Keratinocyte (primary cell): ENCODE results near the gene FMN2. TPM values are rescaled to one million over a fixed set of nuclear protein-coding genes. Genes with fewer than 3 reads are reported as not detected.

Experiments
- DNase-seq: peaks from one replicate; pipeline ENCODE4 v3.0.0-alpha.2; 2011; ENCODE audit warnings: low read depth, missing footprints, low spot score
- FAIRE-seq: peaks from 2 replicates; lab custom pipeline; 2011; peaks lifted over from hg19 to GRCh38; lab: Jason Lieb, UNC
- H2AFZ ChIP-seq: 2 replicates; pipeline ENCODE4 v1.6.0; 2012; ENCODE audit warnings: low read length, control low read depth, inconsistent platforms; ENCODE audit not compliant: control insufficient read depth
- H3K27ac ChIP-seq: 2 replicates; pipeline ENCODE4 v1.5.1; 2011; ENCODE audit warnings: low read length; ENCODE audit not compliant: control insufficient read depth, insufficient read depth
- H3K27me3 ChIP-seq: 3 replicates; pipeline ENCODE4 v1.6.0; 2011; ENCODE audit warnings: low read length; ENCODE audit not compliant: control insufficient read depth, insufficient read depth; ENCODE audit errors: extremely low read depth
- H3K36me3 ChIP-seq, 2 experiments: 2 replicates in 1 of 2; 3 replicates in 1 of 2; pipeline ENCODE4 v1.5.1; 2011; ENCODE audit warnings: low read length in 2 of 2, mild to moderate bottlenecking in 1 of 2; ENCODE audit not compliant: control insufficient read depth in 2 of 2, insufficient read depth in 2 of 2; ENCODE audit errors: extremely low read depth in 1 of 2
- H3K4me1 ChIP-seq: 3 replicates; pipeline ENCODE4 v1.5.1; 2011; ENCODE audit warnings: low read length; ENCODE audit not compliant: control insufficient read depth, insufficient read depth; ENCODE audit errors: extremely low read depth
- H3K4me2 ChIP-seq: 3 replicates; pipeline ENCODE4 v1.6.0; 2011; ENCODE audit warnings: low read depth, low read length; ENCODE audit not compliant: control insufficient read depth, insufficient read depth; ENCODE audit errors: extremely low read depth
- H3K4me3 ChIP-seq, 3 experiments: fragments of 200-600 bp in 1 of 3; sonication (generic) in 1 of 3; 2 replicates in 2 of 3; 3 replicates in 1 of 3; pipeline ENCODE4 v1.5.1; 2011 to 2016; ENCODE audit warnings: low read length in 3 of 3, mild to moderate bottlenecking in 3 of 3, control low read depth in 2 of 3, inconsistent platforms in 1 of 3, low read depth in 1 of 3, mixed read lengths in 1 of 3, mixed run types in 1 of 3, moderate library complexity in 1 of 3; ENCODE audit not compliant: control insufficient read depth in 2 of 3, insufficient read depth in 2 of 3; ENCODE audit errors: extremely low read depth in 1 of 3
- H3K79me2 ChIP-seq: 2 replicates; pipeline ENCODE4 v1.6.0; 2012; ENCODE audit warnings: low read length; ENCODE audit not compliant: control insufficient read depth, insufficient read depth
- H3K9ac ChIP-seq: 3 replicates; pipeline ENCODE4 v1.6.0; 2011; ENCODE audit warnings: low read length; ENCODE audit not compliant: control insufficient read depth, insufficient read depth; ENCODE audit errors: extremely low read depth
- H3K9me1 ChIP-seq: 3 replicates; pipeline ENCODE4 v1.6.0; 2011; ENCODE audit warnings: low read length; ENCODE audit not compliant: control insufficient read depth, insufficient read depth; ENCODE audit errors: extremely low read depth
- H3K9me3 ChIP-seq: 2 replicates; pipeline ENCODE4 v1.5.1; 2012; ENCODE audit warnings: low read depth, low read length; ENCODE audit not compliant: control insufficient read depth
- H4K20me1 ChIP-seq: 3 replicates; pipeline ENCODE4 v1.6.0; 2011; ENCODE audit warnings: low read length; ENCODE audit not compliant: control insufficient read depth, insufficient read depth; ENCODE audit errors: extremely low read depth
- CTCF ChIP-seq, 3 experiments: IDR thresholded peaks in 1 of 3; conservative IDR thresholded peaks in 1 of 3; optimal IDR thresholded peaks in 1 of 3; 2 replicates in 2 of 3; 3 replicates in 1 of 3; pipeline versions ENCODE3 to v1.5.1; 2011; ENCODE audit warnings: low read length in 3 of 3, mild to moderate bottlenecking in 3 of 3, moderate library complexity in 2 of 3, control low read depth in 1 of 3, inconsistent platforms in 1 of 3; ENCODE audit not compliant: insufficient read depth in 2 of 3; ENCODE audit errors: extremely low read depth in 1 of 3
- EZH2 ChIP-seq: IDR thresholded peaks from one replicate; pipeline ENCODE4 v1.6.1; 2012; ENCODE audit warnings: inconsistent platforms, mild to moderate bottlenecking, low read length, moderate library complexity
- dilution Hi-C: fragments of 300-500 bp; cut with MboI; formaldehyde crosslinking; loops from one replicate; pipeline ENCODE4 v1.7.0; 2020; ENCODE audit warnings: low sequenced_read_pairs; ENCODE audit not compliant: extremely low pct_ligation_motif_present
- polyA plus RNA-seq, 5 experiments: library from polyadenylated mRNA; depleted of rRNA in 3 of 5; stranded (reverse) in 3 of 5; stranded (forward) in 1 of 5; unstranded in 1 of 5; fragments of >200 nt; gene quantifications; 1 replicate in 1 of 5; 2 replicates in 3 of 5; 3 replicates in 1 of 5; pipeline versions ENCODE4 v1.2.1 to v1.2.3, GENCODE V29; 2011 to 2012; ENCODE audit warnings: missing spikeins in 2 of 5, low read depth in 1 of 5, low replicate concordance in 1 of 5

The FMN2 gene
- polyA plus RNA-seq, 1 donor (not counting 4 experiments of a cell fraction or from before 2014, with no cell fraction given), result not detected

- no peaks in the 10 kb centered on the region for H3K36me3 ChIP-seq
- dilution Hi-C loops, result no loop called here
- no peaks in the 10 kb centered on the region for H3K4me1 ChIP-seq
- H3K9me1 ChIP-seq, result no peaks in the 10 kb centered on the region
- H4K20me1 ChIP-seq, result no peaks in the 10 kb centered on the region
- no peaks in the 10 kb centered on the region for H3K79me2 ChIP-seq
- H3K4me2 ChIP-seq, result no peak overlapping the region
- no peak overlapping the region for H3K4me3 ChIP-seq
- H3K9ac ChIP-seq, result no peak overlapping the region
- DNase-seq (no peak), FAIRE-seq (no peak)
- no peaks in the 10 kb centered on the region for H3K27me3 ChIP-seq
- no peaks in the 10 kb centered on the region for H3K9me3 ChIP-seq
- H2AFZ ChIP-seq, result no peak overlapping the region
- no peak for TF ChIP-seq CTCF (optimal IDR thresholded peaks at IDR 0.05 in 1 of 3, IDR thresholded peaks at IDR 0.05 in 1 of 3, conservative IDR thresholded peaks at IDR 0.05 in 1 of 3; ENCODE audit: extremely low read depth in 1 of 3, insufficient read depth in 2 of 3, low read length in 3 of 3)
- no peak for TF ChIP-seq EZH2
- H3K27ac ChIP-seq, result no peak overlapping the region
Measured at GRCh38 chr1:240074422-240074821, 17.3 kb upstream of the FMN2 start.

GRCh38 chr1:240074908-240075307 is 16.8 kb upstream of the FMN2 start:
- Histone ChIP-seq H3K79me2 (no peaks in the 10 kb centered on the region), H3K27ac (no peak overlapping the region), H3K27me3 (no peaks in the 10 kb centered on the region), H3K4me3 (no peak overlapping the region), H4K20me1 (no peaks in the 10 kb centered on the region), H3K36me3 (no peaks in the 10 kb centered on the region), H3K9ac (no peak overlapping the region), H3K4me1 (no peaks in the 10 kb centered on the region), H2AFZ (no peak overlapping the region), H3K4me2 (no peak overlapping the region), H3K9me1 (no peaks in the 10 kb centered on the region), H3K9me3 (no peaks in the 10 kb centered on the region)
- dilution Hi-C loops, result no loop called here
- TF ChIP-seq CTCF (optimal IDR thresholded peaks at IDR 0.05 in 1 of 3, IDR thresholded peaks at IDR 0.05 in 1 of 3, conservative IDR thresholded peaks at IDR 0.05 in 1 of 3; ENCODE audit: extremely low read depth in 1 of 3, insufficient read depth in 2 of 3, low read length in 3 of 3) (no peak), EZH2 (no peak)
- DNase-seq (no peak), FAIRE-seq (no peak)
